Inferior parietal cortex (tissue), 1 donor: Measurements from ENCODE around the gene MSH4.
"Not testable (repeated sequence)": the region's sequence is repeated elsewhere in the genome, so short reads cannot be mapped to it uniquely, and the experiment has no call there.

Experiments
- DNase-seq: peaks from one replicate; pipeline ENCODE4 v3.0.0-alpha.2; 2016; ENCODE audit errors: extremely low spot score

The MSH4 gene

GRCh38 chr1:75796376-75797272 is at the start of gene MSH4:
Gene MSH4, plus strand, starts transcription at chr1:75796882. Its CDS starts 104 bp downstream, at chr1:75796986.
- DNase-seq: no peak

DNA sequence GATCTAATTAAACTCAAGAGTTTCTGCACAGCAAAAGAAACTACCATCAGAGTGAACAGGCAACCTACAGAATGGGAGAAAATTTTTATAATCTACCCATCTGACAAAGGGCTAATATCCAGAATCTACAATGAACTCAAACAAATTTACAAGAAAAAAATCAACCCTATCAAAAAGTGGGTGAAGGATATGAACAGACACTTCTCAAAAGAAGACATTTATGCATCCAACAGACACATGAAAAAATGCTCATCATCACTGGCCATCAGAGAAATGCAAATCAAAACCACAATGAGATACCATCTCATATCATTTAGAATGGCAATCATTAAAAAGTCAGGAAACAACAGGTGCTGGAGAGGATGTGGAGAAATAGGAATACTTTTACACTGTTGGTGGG is 39.5 kb upstream of the MSH4 start:
- not testable (repeated sequence) for DNase-seq

DNA sequence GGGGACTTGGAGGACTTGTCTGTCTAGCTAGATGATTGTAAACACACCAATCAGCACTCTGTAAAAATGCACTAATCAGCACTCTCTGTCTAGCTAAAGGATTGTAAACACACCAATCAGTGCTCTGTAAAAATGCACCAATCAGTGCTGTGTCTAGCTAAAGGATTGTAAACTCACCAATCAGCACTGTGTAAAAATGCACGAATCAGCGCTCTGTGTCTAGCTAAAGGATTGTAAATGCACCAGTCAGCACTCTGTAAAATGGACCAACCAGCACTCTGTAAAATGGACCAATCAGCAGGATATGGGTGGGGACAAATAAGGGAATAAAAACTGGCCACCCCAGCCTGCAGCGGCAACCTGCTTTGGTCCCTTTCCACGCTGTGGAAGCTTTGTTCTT is 38.1 kb upstream of the MSH4 start:
- DNase-seq: not testable (repeated sequence)

DNA sequence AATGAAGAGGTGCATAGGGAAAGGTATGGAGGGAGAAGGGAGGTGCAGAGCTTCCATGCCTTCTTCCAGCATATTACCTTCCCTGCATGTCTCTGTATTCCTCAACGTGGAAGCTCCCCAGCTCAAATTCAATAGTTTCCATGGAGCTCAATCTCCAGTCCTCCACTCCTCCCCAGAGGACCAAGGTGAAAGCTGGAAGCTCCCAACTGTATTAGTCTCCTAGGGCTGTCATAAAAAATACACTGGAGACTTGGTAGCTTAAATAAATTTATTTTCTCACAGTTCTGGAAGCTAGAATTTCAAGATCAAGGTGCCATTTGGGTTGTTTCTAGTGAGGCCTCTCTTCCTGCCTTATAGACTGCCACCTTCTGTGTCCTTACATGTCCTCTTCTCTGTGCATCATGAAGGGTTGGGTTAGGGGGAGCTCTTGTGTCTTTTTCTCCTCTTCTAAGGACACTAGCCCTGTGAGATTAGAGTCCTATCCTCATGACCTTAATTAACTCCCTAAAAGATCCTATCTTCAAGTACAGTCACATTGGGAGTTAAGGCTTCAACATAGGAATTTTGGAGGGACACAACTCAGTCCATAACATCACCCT is 32.5 kb upstream of the MSH4 start:
- no peak for DNase-seq

DNA sequence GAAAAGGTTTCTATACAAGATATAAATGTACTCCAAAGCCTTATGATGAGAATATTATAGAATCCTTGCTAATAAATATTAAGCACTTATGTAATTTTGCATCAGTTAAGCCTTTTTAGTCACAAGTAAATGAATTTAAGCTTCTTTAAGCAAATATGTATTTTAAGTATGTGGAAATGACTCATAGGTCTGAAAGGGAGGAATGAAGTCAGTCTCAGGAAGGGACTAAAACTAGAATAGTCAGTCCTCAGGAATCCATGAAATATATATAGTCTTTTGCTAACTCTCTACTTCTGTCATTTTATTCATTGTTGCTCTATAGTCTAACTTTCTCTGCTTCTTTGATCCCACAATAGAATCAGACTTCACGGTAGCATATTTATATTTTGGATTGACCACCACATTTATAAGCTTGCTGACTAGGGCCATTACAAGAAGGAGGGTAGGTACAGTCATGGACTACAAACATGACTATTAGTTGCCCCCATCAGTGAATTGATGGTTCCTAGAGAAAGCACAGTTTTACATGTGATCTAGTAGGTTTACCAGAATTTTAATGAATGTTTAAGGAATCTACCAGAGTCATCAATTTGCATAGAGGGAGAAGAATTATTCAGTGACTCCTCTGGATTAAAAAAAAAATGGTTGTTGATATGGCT is 30.9 kb upstream of the MSH4 start:
- DNase-seq: no peak

DNA sequence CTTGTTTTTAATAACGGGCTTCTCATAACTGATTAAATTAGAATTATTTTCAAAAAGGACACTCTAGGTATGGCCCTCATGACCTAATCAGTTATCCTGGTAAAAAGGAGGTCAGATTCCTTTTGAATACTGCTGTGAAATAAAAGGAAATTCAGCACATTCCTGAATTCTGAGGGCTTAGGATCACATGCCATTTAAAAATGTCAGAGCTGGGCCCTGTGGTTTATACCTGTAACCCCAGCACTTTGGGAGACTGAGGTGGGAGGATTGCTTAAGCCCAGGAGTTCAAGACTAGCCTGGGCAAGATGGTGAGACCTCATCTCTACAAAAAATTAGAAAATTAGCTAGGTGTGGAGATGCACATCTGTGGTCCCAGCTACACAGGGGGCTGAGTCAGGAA is 28.7 kb upstream of the MSH4 start:
- no peak for DNase-seq

GRCh38 chr1:75770761-75771160 is 25.9 kb upstream of the MSH4 start:
- no peak for DNase-seq

GRCh38 chr1:75771978-75772377 is 24.7 kb upstream of the MSH4 start:
- DNase-seq: no peak

DNA sequence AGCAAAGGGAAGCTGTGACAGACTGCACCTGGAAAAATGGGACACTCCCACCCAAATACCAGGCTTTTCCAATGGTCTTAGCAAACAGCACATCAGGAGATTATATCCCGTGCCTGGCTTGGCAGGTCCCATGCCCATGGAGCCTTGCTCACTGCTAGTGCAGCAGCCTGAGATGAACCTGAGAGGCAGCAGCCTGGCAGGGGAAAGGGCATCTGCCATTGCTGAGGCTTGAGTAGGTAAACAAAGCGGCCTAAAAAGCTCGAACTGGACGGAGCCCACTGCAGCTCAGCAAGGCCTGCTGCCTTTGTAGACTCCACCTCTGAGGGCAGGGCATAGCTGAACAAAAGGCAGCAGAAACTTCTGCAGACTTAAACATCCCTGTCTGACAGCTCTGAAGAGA is 18.9 kb upstream of the MSH4 start:
- not testable (repeated sequence) for DNase-seq

- DNase-seq: not testable (repeated sequence)
Measured at GRCh38 chr1:75778694-75779093, 18.0 kb upstream of the MSH4 start.

GRCh38 chr1:75780183-75780582 is 16.5 kb upstream of the MSH4 start:
- DNase-seq: not testable (repeated sequence)

- DNase-seq: not testable (repeated sequence)
Measured at GRCh38 chr1:75783920-75784319, 12.8 kb upstream of the MSH4 start.

DNA sequence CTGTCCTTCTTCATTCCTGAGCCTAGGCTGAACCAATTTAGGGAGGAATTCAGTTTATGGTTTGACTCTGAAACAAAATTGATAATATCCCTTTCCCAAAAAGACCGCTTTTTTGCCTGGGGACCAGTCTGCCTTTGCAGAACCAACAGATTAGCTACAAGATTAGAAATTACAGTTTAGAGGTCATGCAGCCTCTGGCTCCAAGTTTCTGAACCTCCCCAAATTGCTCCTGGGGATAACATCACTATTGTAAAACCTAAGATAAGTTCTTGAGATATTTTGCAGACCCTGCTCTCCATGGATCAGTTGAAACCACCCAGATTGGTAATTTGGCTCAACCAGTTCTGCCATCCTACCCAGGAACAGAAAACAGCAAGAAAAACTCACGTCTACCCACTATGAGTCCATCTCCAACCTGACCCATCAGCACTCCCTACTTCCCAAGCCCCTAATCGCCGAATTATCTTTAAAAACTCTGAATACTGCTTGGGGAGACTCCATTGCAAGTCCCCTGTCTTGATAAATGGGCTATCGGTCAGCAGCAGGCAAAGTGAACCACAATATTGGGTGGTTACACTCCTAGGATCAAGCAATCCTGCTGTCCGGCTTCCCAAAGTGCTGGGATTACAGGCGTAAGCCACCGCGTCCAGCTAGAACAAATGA is 11.2 kb upstream of the MSH4 start:
- no peak for DNase-seq

DNA sequence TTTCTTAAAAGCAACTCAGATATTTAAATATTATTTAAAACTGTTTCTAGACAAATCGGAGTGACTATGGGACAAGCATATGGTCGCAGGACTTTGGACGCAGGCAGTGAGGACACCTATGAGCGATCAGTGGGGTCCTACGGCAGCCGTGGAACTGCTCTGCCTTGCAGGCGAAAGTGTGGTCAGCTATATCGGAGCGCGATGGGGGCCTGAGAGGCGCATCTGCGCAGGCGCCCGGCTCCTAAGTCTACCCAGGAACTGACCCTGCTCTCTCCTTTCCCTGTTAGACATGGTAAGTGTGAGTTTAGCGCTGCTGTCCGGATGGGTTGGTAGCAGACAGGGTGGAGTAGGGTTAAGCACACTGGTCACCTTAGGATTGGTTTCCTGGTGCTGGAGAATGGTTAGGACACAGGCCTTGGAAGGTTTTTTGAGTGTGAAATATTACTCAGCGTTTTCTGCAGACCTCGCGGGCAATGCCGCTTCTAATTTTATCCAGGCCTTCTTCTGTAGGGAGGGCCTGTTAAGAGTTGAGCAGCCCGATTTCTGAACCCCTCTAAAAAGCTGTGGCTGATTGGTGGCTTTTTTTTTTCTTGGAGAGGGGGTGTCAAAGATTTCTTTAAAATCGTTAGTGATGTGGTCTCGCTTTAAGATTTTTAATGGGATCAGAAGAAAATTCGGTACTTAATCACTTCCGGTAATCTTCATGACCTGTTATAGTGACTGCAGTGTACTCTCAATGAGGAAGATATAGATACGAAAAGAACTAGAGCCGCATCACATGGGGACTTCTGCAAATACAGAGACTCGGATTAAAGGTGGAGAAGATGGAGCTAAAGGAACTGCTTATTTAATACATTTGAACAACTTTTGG is 10.5 kb upstream of the MSH4 start, which contains the start of gene RABGGTB:
Gene RABGGTB (plus strand): TSS at position 274 of the 871 bp plus-strand sequence. CDS start 16 bp downstream, at position 290.
- DNase-seq: peak; percentile 96

DNA sequence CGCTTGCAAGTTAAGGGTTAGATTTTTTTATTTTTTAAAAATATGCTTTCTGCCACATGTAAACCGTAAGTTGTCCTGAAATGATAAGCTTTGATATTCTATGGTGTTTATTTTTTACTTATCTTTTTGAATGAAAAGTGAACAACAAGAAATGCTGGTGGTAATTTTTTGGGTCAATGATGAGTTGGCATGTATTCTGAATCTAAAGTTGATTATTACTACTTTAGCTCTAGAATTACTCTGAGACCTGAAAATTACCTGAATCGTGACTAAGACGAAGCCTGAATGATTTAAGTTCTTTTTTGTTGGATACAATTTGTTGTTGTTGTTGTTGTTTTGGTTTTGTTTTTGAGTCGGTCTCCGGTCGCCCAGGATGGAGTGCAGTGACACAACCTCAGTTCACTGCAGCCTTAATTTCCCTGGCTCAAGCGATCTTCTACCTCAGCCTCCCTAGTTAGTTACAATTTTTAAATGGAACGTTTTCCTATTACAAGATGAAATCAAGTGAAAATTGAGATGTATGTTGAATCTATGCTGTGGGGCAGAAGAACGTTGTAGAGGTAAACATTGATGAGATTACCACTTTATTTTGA is 9.7 kb upstream of the MSH4 start:
- no peak for DNase-seq

- DNase-seq: no peak
Measured at GRCh38 chr1:75787524-75787923, 9.2 kb upstream of the MSH4 start.

DNA sequence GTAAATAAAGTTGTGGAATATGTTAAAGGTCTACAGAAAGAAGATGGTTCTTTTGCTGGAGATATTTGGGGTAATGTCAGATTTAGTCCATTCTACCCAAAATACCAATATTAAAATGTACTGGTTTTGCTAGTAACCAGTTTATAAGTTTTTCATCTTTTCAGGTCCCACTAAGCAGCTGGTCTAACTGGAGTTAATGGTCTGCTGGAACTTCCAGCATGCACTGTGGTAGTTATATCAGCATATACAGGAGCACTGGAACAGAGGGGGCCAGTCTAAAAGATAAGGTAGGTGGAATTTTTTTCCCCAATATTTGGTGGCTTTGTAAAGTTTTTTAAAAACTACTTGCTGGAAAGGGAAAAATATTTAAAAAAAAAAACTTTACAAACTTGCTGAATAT is 6.7 kb upstream of the MSH4 start:
- no peak for DNase-seq

GRCh38 chr1:75791022-75791421 is 5.7 kb upstream of the MSH4 start:
- DNase-seq: no peak

GRCh38 chr1:75792091-75792490 is 4.6 kb upstream of the MSH4 start:
- DNase-seq: no peak

DNA sequence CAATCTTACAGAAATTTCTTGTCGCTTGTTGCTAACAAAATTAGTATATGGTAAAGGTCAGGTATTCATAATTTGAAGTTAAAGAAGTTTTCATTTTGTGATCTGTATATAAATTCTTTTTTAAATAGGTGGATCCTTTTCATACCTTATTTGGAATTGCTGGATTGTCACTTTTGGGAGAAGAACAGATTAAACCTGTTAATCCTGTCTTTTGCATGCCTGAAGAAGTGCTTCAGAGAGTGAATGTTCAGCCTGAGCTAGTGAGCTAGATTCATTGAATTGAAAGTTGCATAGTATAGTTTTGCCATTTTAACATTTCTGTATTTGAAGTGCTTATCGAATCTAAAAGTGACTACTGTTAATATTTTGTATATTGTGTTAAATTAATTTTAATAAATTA is 2.3 kb upstream of the MSH4 start:
- DNase-seq: no peak
